IMR-90 (cell line): ENCODE measurements around the gene PLCL1. TPM values are rescaled to one million over a fixed set of nuclear protein-coding genes. Genes with fewer than 3 reads are reported as not detected.

ENCODE experiments used
- ATAC-seq: fragments of 200-7000 bp; cut with Tn5 transposase; 2 replicates; pipeline ENCODE4 v1.9.1; 2020; ENCODE audit warnings: low read depth, mild to moderate bottlenecking, moderate library complexity
- BruUV-seq: library from RNA; stranded (reverse); fragments of 400-500 nt; replicated peaks from 2 replicates; lab custom pipeline; 2021; lab: Mats Ljungman, UMichigan
- CTCF ChIA-PET: fragments of 300-600 bp; formaldehyde crosslinking; extraction: SDS; loops from one replicate; lab custom pipeline; 2021; ENCODE audit warnings: antibody characterized with exemption; lab: Yijun Ruan, JAX
- POLR2A ChIA-PET: fragments of 300-600 bp; sonication (Branson Sonifier 250); formaldehyde crosslinking; loops from one replicate; lab custom pipeline; 2022; ENCODE audit warnings: antibody characterized with exemption; ENCODE audit not compliant: unreplicated experiment; lab: Charles Lee
- DNase-seq: peaks from one replicate; pipeline ENCODE4 v3.0.0; 2013
- H2AFZ ChIP-seq: replicated peaks from 2 replicates; pipeline ENCODE3; 2013; ENCODE audit warnings: low read length, mild to moderate bottlenecking; ENCODE audit not compliant: poor library complexity
- H2AK5ac ChIP-seq: 2 replicates; pipeline ENCODE4 v1.6.1; 2013; ENCODE audit warnings: low read depth, low read length, inconsistent platforms
- H2AK9ac ChIP-seq: replicated peaks from 2 replicates; pipeline ENCODE3; 2013; ENCODE audit warnings: mild to moderate bottlenecking, low read depth, low read length, moderate library complexity; ENCODE audit not compliant: poor library complexity
- H2BK120ac ChIP-seq: 2 replicates; pipeline ENCODE4 v1.6.1; 2013; ENCODE audit warnings: low read depth, low read length, inconsistent platforms
- H2BK15ac ChIP-seq: 3 replicates; pipeline ENCODE4 v1.6.1; 2013; ENCODE audit warnings: low read depth, low read length, inconsistent platforms
- H2BK20ac ChIP-seq: 2 replicates; pipeline ENCODE4 v1.6.1; 2013; ENCODE audit warnings: low read depth, mild to moderate bottlenecking, inconsistent platforms, low read length, moderate library complexity
- H2BK5ac ChIP-seq: 2 replicates; pipeline ENCODE4 v1.6.1; 2013; ENCODE audit warnings: mild to moderate bottlenecking, low read depth, low read length, inconsistent platforms; ENCODE audit not compliant: poor library complexity, severe bottlenecking
- H3K14ac ChIP-seq: replicated peaks from 2 replicates; pipeline ENCODE4 v1.6.1; 2013; ENCODE audit warnings: low read depth, low read length, inconsistent platforms
- H3K18ac ChIP-seq: 2 replicates; pipeline ENCODE4 v1.6.1; 2013; ENCODE audit warnings: low read depth, low read length, control low read depth
- H3K23ac ChIP-seq: 2 replicates; pipeline ENCODE4 v1.6.1; 2013; ENCODE audit warnings: low read depth, low read length, inconsistent platforms
- H3K27ac ChIP-seq: 2 replicates; pipeline ENCODE4 v1.5.1; 2013; ENCODE audit warnings: mild to moderate bottlenecking, control low read depth, low read length; ENCODE audit not compliant: insufficient read depth
- H3K27me3 ChIP-seq: 2 replicates; pipeline ENCODE4 v1.6.1; 2013; ENCODE audit warnings: low read length; ENCODE audit not compliant: control insufficient read depth, insufficient read depth
- H3K36me3 ChIP-seq: 2 replicates; pipeline ENCODE4 v1.6.1; 2013; ENCODE audit warnings: low read length, mixed read lengths; ENCODE audit not compliant: control insufficient read depth, insufficient read depth
- H3K4ac ChIP-seq: 2 replicates; pipeline ENCODE4 v1.6.1; 2013; ENCODE audit warnings: low read depth, low read length, inconsistent platforms
- H3K4me1 ChIP-seq: 2 replicates; pipeline ENCODE4 v1.6.1; 2013; ENCODE audit warnings: low read length, mixed read lengths; ENCODE audit not compliant: control insufficient read depth, insufficient read depth
- H3K4me2 ChIP-seq: 2 replicates; pipeline ENCODE4 v1.6.1; 2013; ENCODE audit warnings: low read depth, mild to moderate bottlenecking, control low read depth, low read length, moderate library complexity
- H3K4me3 ChIP-seq: 2 replicates; pipeline ENCODE4 v1.5.1; 2013; ENCODE audit warnings: low read depth, mild to moderate bottlenecking, control low read depth, low read length, moderate library complexity; ENCODE audit not compliant: insufficient read depth
- H3K56ac ChIP-seq: 2 replicates; pipeline ENCODE4 v1.6.1; 2013; ENCODE audit warnings: low read length, inconsistent platforms; ENCODE audit not compliant: insufficient read depth; ENCODE audit errors: extremely low read depth
- H3K79me1 ChIP-seq, 2 experiments: 2 replicates each; pipeline ENCODE4 v1.6.1; 2013; ENCODE audit warnings: low read length in 2 of 2, inconsistent platforms in 1 of 2, low read depth in 1 of 2
- H3K9ac ChIP-seq: 2 replicates; pipeline ENCODE4 v1.6.1; 2013; ENCODE audit warnings: low read depth, low read length, control low read depth
- H3K9me1 ChIP-seq: 2 replicates; pipeline ENCODE4 v1.6.1; 2013; ENCODE audit warnings: low read length, inconsistent platforms; ENCODE audit not compliant: insufficient read depth
- H3K9me3 ChIP-seq: 2 replicates; pipeline ENCODE4 v1.6.1; 2013; ENCODE audit warnings: low read length; ENCODE audit not compliant: control insufficient read depth, insufficient read depth
- H4K20me1 ChIP-seq: 2 replicates; pipeline ENCODE4 v1.6.1; 2013; ENCODE audit warnings: low read length, inconsistent platforms; ENCODE audit not compliant: insufficient read depth
- H4K5ac ChIP-seq: 2 replicates; pipeline ENCODE4 v1.6.1; 2013; ENCODE audit warnings: mild to moderate bottlenecking, low read depth, low read length, control low read depth
- H4K8ac ChIP-seq, 2 experiments: 2 replicates each; pipeline ENCODE4 v1.6.1; 2013; ENCODE audit warnings: low read depth in 2 of 2, low read length in 2 of 2, control low read depth in 1 of 2, inconsistent platforms in 1 of 2
- H4K91ac ChIP-seq: 2 replicates; pipeline ENCODE4 v1.6.1; 2013; ENCODE audit warnings: low read depth, low read length, inconsistent platforms; ENCODE audit not compliant: insufficient read depth
- BHLHE40 ChIP-seq: fragments of 150-350 bp; IDR thresholded peaks from 2 replicates; pipeline ENCODE4 v1.6.1; 2016; ENCODE audit warnings: mild to moderate bottlenecking, low read depth, low read length
- CHD1 ChIP-seq: IDR thresholded peaks from 2 replicates; pipeline ENCODE4 v1.6.1; 2012; ENCODE audit warnings: low read depth, low read length, improper control_type of control experiment
- FOS ChIP-seq: fragments of 150-350 bp; IDR thresholded peaks from 2 replicates; pipeline ENCODE4 v1.6.1; 2016; ENCODE audit warnings: low read depth, low read length
- MAFK ChIP-seq: IDR thresholded peaks from 2 replicates; pipeline ENCODE4 v1.6.1; 2012; ENCODE audit warnings: low read depth, low read length, improper control_type of control experiment
- MAZ ChIP-seq: IDR thresholded peaks from 2 replicates; pipeline ENCODE4 v1.6.1; 2012; ENCODE audit warnings: low read depth, mild to moderate bottlenecking, low read length, improper control_type of control experiment, moderate library complexity, borderline replicate concordance
- MXI1 ChIP-seq: IDR thresholded peaks from 2 replicates; pipeline ENCODE4 v1.6.1; 2012; ENCODE audit warnings: low read depth, mild to moderate bottlenecking, low read length, moderate library complexity, borderline replicate concordance
- NFE2L2 ChIP-seq: fragments of 150-350 bp; IDR thresholded peaks from 2 replicates; pipeline ENCODE4 v1.6.1; 2016; ENCODE audit warnings: low read depth, mild to moderate bottlenecking, low read length
- POLR2A ChIP-seq: IDR thresholded peaks from 2 replicates; pipeline ENCODE4 v1.6.1; 2012; ENCODE audit warnings: mild to moderate bottlenecking, low read depth, low read length
- RAD21 ChIP-seq: IDR thresholded peaks from 2 replicates; pipeline ENCODE4 v1.6.1; 2012; ENCODE audit warnings: low read length, improper control_type of control experiment
- RCOR1 ChIP-seq: IDR thresholded peaks from 2 replicates; pipeline ENCODE4 v1.6.1; 2012; ENCODE audit warnings: mild to moderate bottlenecking, low read length, improper control_type of control experiment; ENCODE audit not compliant: insufficient replicate concordance
- SMC3 ChIP-seq: fragments of 150-350 bp; IDR thresholded peaks from 2 replicates; pipeline ENCODE4 v1.6.1; 2016; ENCODE audit warnings: low read depth, mild to moderate bottlenecking, antibody characterized with exemption, low read length, moderate library complexity
- USF2 ChIP-seq: fragments of 150-350 bp; IDR thresholded peaks from 2 replicates; pipeline ENCODE4 v1.6.1; 2017; ENCODE audit warnings: mild to moderate bottlenecking, antibody characterized with exemption, low read length, low read depth
- WGBS, 2 experiments: methylation state at CpG; one replicate each; pipeline versions ENCODE4 v1.1.5 to v1.1.7; 2013; ENCODE audit warnings: missing lambda C conversion rate in 2 of 2; ENCODE audit not compliant: insufficient read length in 1 of 2; ENCODE audit errors: extremely low coverage in 2 of 2; 5-methylcytosine and 5-hydroxymethylcytosine counted together
- dilution Hi-C: fragments of 300-500 bp; cut with HindIII; formaldehyde crosslinking; loops from one replicate; pipeline ENCODE4 v1.14.3; 2018; ENCODE audit warnings: low sequenced_read_pairs; ENCODE audit not compliant: unreplicated experiment
- in situ Hi-C: fragments of 300-500 bp; cut with MboI; formaldehyde crosslinking; loops from 3 replicates; pipeline ENCODE4 v1.14.3; 2019; ENCODE audit warnings: low sequenced_read_pairs, inconsistent platforms, mixed read lengths
- intact Hi-C: fragments of 100-400 bp; cut with micrococcal nuclease; formaldehyde crosslinking; loops from 2 replicates; pipeline ENCODE4 v1.10.0; 2022
- polyA plus RNA-seq, 3 experiments: library from polyadenylated mRNA; depleted of rRNA; stranded (reverse); fragments of >200 nt; gene quantifications; 2 replicates each; pipeline ENCODE4 v1.2.3, GENCODE V29; 2012; ENCODE audit warnings: low replicate concordance in 1 of 3
- total RNA-seq: library from RNA; depleted of rRNA; stranded (reverse); fragments of >200 nt; gene quantifications from 2 replicates; pipeline ENCODE4 v1.2.3, GENCODE V29; 2012
- TF ChIP-seq, protein P1 (sequence below): fragments of 150-350 bp; IDR thresholded peaks from 2 replicates; pipeline ENCODE4 v1.6.1; 2016; ENCODE audit warnings: low read depth, mild to moderate bottlenecking, low read length, moderate library complexity, borderline replicate concordance

The PLCL1 gene
- total and polyA plus RNA-seq, 2 of the 4 experiments (the other 2 are of a cell fraction): 0.14 to 0.18 TPM

DNA sequence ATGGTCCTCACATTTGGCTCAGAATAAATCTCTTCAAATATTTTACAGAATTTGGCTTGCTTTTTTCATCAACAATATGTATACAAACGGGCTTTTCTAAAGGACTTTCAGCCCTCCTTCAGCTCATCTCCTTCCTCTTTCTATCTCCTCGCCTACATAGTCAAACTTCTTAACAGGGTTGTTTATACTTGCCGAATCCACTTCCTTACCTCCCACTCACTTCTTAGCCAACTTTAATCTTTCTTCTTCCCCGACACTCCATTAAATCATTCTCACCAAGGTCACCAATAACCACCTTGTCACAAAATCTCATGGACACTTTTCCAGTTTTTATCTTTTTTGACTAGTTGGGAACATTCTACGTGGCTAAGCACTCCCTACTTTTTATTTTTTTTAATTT lies 325.2 kb downstream of the PLCL1 start:
- no peak overlapping the region for H2BK5ac ChIP-seq
- H3K36me3 ChIP-seq: no peaks in the 10 kb centered on the region
- H2BK20ac ChIP-seq: no peak overlapping the region
- WGBS, 2 experiments: 29 to 100% methylated on average over 1 to 4 of the region's 5 CpGs
- BruUV-seq: no TSS peak
- H3K23ac ChIP-seq: no peak overlapping the region
- H2BK120ac ChIP-seq: no peak overlapping the region
- no peak overlapping the region for H3K4ac ChIP-seq
- no peak overlapping the region for H2AK9ac ChIP-seq
- no peak overlapping the region for H3K4me2 ChIP-seq
- H3K18ac ChIP-seq: no peak overlapping the region
- H2AK5ac ChIP-seq: no peak overlapping the region
- ChIA-PET CTCF (interaction anchor here (1.6 kb wide), 1 partner anchor 13 kb away, joined by 5 read pairs; no protein-coding TSS in a partner anchor), POLR2A (no interaction called here)
- no peaks in the 10 kb centered on the region for H3K9me3 ChIP-seq
- ATAC-seq (no peak), DNase-seq (no peak)
- intact Hi-C loops (loop anchor here (5.0 kb wide), 1 partner anchor 147 kb away; no protein-coding TSS in a partner anchor), dilution Hi-C loops (no loop called here), in situ Hi-C loops (loop anchor here (5.0 kb wide), 1 partner anchor 327 kb away; the partner anchor contains the start of gene PLCL1)
- H3K9me1 ChIP-seq: no peaks in the 10 kb centered on the region
- H4K91ac ChIP-seq: no peak overlapping the region
- no peak overlapping the region for H3K14ac ChIP-seq
- H3K27ac ChIP-seq: no peak overlapping the region
- H3K9ac ChIP-seq: no peak overlapping the region
- H4K20me1 ChIP-seq: no peaks in the 10 kb centered on the region
- H3K4me1 ChIP-seq: no peaks in the 10 kb centered on the region
- no peak overlapping the region for H2BK15ac ChIP-seq
- no peak overlapping the region for H4K5ac ChIP-seq
- no peak overlapping the region for H2AFZ ChIP-seq
- no peak overlapping the region for H3K56ac ChIP-seq
- TF ChIP-seq NFE2L2: no peak
- no peak for TF ChIP-seq RCOR1
- TF ChIP-seq MXI1: no peak
- TF ChIP-seq POLR2A: no peak
- no peak for TF ChIP-seq RAD21
- TF ChIP-seq CHD1: no peak
- TF ChIP-seq MAZ: no peak
- no peak for TF ChIP-seq SMC3
- no peak for TF ChIP-seq USF2
- no peak for TF ChIP-seq MAFK
- no peak for TF ChIP-seq BHLHE40
- TF ChIP-seq, protein P1, sequence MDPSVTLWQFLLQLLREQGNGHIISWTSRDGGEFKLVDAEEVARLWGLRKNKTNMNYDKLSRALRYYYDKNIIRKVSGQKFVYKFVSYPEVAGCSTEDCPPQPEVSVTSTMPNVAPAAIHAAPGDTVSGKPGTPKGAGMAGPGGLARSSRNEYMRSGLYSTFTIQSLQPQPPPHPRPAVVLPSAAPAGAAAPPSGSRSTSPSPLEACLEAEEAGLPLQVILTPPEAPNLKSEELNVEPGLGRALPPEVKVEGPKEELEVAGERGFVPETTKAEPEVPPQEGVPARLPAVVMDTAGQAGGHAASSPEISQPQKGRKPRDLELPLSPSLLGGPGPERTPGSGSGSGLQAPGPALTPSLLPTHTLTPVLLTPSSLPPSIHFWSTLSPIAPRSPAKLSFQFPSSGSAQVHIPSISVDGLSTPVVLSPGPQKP: no peak
- TF ChIP-seq FOS: no peak
- H4K8ac ChIP-seq: no peak overlapping the region
- H3K4me3 ChIP-seq: no peak overlapping the region
- no peaks in the 10 kb centered on the region for H3K27me3 ChIP-seq
- H3K79me1 ChIP-seq: no peaks in the 10 kb centered on the region
